ENCODE data around the gene TRPV3. TPM values are rescaled to one million over a fixed set of nuclear protein-coding genes. Genes with fewer than 3 reads are reported as not detected.
A peak's percentile ranks its signal among the peaks of the same experiment; 100 is the strongest.

The TRPV3 gene
- total and polyA plus RNA-seq, 2 donors (not counting 1 experiment from before 2014, with no cell fraction given): 1.6 to 18.2 TPM

DNA sequence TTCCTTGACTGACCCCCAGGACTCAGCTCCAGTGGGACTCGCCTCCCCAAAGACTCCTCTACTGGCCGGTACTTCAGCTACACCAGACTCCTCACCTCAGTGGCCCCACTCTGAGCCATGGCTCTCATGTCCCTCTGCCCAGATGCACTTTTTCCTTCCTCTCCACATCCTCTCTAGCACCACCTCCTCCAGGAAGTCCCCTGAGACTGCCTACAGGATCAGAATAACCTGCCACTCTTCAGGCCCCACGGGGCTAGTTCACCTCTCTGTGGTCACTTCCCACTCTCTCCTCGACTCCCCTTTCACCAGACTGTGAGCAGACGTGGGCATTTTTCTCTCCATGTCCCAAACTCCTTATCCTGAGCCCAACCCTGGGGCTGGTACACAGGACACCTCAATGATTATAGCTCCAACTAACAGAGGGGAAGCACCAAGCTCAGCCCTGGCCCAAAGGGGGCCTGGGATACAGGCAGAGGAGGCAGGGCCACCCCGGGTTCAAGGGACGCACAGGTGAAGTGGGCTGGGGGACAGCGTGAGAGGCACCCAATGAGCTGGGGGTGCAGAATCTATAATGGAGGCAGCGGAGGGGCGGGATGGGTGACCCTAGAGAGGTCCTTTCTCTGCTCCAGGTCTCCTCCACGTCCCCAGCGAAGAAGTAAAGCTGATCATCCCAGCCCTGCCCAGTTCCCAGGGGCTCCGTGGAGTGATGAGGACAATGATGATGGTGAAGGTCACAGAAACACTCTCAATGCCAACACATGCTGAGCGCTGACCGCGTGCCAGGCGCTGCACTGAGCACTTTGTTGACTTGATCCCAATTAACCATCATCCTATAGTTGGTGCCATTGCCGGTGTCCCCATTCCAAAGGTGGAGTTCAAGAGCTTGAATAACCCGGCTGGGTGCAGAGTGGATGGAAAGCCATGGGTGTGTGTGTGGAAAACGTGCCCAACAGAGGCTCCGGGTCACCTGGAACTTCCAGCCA, 3.9 kb downstream of the TRPV3 start:
- TF ChIP-seq, protein P1, sequence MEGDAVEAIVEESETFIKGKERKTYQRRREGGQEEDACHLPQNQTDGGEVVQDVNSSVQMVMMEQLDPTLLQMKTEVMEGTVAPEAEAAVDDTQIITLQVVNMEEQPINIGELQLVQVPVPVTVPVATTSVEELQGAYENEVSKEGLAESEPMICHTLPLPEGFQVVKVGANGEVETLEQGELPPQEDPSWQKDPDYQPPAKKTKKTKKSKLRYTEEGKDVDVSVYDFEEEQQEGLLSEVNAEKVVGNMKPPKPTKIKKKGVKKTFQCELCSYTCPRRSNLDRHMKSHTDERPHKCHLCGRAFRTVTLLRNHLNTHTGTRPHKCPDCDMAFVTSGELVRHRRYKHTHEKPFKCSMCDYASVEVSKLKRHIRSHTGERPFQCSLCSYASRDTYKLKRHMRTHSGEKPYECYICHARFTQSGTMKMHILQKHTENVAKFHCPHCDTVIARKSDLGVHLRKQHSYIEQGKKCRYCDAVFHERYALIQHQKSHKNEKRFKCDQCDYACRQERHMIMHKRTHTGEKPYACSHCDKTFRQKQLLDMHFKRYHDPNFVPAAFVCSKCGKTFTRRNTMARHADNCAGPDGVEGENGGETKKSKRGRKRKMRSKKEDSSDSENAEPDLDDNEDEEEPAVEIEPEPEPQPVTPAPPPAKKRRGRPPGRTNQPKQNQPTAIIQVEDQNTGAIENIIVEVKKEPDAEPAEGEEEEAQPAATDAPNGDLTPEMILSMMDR (IDR thresholded peaks at IDR 0.05): no peak
- no peak for TF ChIP-seq EZH2 (IDR thresholded peaks at IDR 0.05; ENCODE audit: borderline replicate concordance, insufficient read depth, low read depth, low read length, poor library complexity, severe bottlenecking)
- Histone ChIP-seq H3K27ac (ENCODE audit: low read length in 2 of 2) (no peak overlapping the region), H3K79me2 (ENCODE audit: control insufficient read depth, insufficient read depth, low read length) (no peaks in the 10 kb centered on the region), H3K4me1 (ENCODE audit: control insufficient read depth in 2 of 2, insufficient read depth in 2 of 2, low read length in 2 of 2) (peaks cover 21 to 27% of the 10 kb centered on the region in 2 donors), H2AFZ (ENCODE audit: insufficient read depth, low read depth, low read length, poor library complexity, severe bottlenecking) (no peak overlapping the region), H4K20me1 (ENCODE audit: control insufficient read depth, insufficient read depth, low read length, poor library complexity, severe bottlenecking) (no peaks in the 10 kb centered on the region), H3K9ac (ENCODE audit: low read length) (no peak overlapping the region), H3K4me3 (ENCODE audit: control extremely low read depth in 1 of 5, extremely low read depth in 1 of 5, insufficient read depth in 1 of 5, low read depth in 2 of 5, low read length in 4 of 5) (no peak overlapping the region), H3K4me2 (replicated peaks; ENCODE audit: low read depth, low read length, poor library complexity, severe bottlenecking) (no peak overlapping the region), H3K27me3 (replicated peaks in 1 of 4; ENCODE audit: control extremely low read depth in 1 of 4, control insufficient read depth in 3 of 4, insufficient read depth in 4 of 4, low read length in 3 of 4) (peaks cover 0 to 9% (median 0%) of the 10 kb centered on the region in 4 experiments), H3K36me3 (replicated peaks in 1 of 2; ENCODE audit: control extremely low read depth in 1 of 2, control insufficient read depth in 1 of 2, extremely low read depth in 1 of 2, insufficient read depth in 2 of 2, low read length in 1 of 2) (no peaks in the 10 kb centered on the region), H3K9me3 (ENCODE audit: control extremely low read depth in 1 of 3, control insufficient read depth in 2 of 3, insufficient read depth in 1 of 3, low read length in 2 of 3) (no peaks in the 10 kb centered on the region)
- no peak for ATAC-seq (ENCODE audit: low read depth)
- peaks cover 25% of the 10 kb centered on the region for H3K4me1 Mint-ChIP-seq
- H3K9me3 Mint-ChIP-seq (ENCODE audit: insufficient read depth): peaks cover 4% of the 10 kb centered on the region
- H3K27me3 Mint-ChIP-seq: peaks cover 3% of the 10 kb centered on the region
- H3K27ac Mint-ChIP-seq: peak overlapping the region; percentile 10
- POLR2A ChIA-PET: no interaction called here
- 84% methylated on average over 8 of the region's 21 CpGs for WGBS (ENCODE audit: insufficient coverage)
- CTCF ChIA-PET: interaction anchor here (1.1 kb wide), 1 partner anchor 18 kb away, joined by 3 read pairs; no protein-coding TSS in a partner anchor
- intact Hi-C loops (cut with micrococcal nuclease): loop anchor here (10.0 kb wide), 1 partner anchor 361 kb away; the partner anchor contains the start of gene P2RX1
- H3K4me3 Mint-ChIP-seq: no peak overlapping the region
- no peak for DNase-seq

DNA sequence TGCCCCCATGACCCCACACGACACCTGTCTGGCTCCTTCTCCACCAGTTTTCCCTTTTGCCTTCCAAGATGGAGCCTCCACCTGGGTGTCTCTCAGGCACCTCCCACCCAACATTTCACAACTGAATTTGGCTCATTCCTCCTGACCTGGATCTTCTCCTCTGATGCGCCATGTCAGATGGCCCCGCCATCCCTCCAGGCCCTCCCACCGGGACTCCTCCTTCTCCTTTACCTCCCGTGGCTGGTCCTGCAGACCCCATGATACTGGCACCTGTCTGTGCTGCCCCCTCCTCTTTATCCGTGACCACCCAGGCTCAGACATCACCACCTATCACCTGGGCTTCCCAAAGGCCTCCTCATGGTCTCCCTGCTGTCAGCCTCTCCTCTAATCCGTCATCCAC, 4.7 kb downstream of the TRPV3 start:
- no peak overlapping the region for H3K9ac ChIP-seq (ENCODE audit: low read length)
- intact Hi-C loops (cut with micrococcal nuclease): loop anchor here (10.0 kb wide), 1 partner anchor 362 kb away; the partner anchor contains the start of gene P2RX1
- Mint-ChIP-seq H3K9me3 (ENCODE audit: insufficient read depth) (peaks cover 4% of the 10 kb centered on the region), H3K27me3 (peaks cover 3% of the 10 kb centered on the region), H3K4me1 (peaks cover 17% of the 10 kb centered on the region), H3K4me3 (no peak overlapping the region), H3K27ac (no peak overlapping the region)
- peaks cover 0 to 9% (median 0%) of the 10 kb centered on the region in 4 experiments for H3K27me3 ChIP-seq (replicated peaks in 1 of 4; ENCODE audit: control extremely low read depth in 1 of 4, control insufficient read depth in 3 of 4, insufficient read depth in 4 of 4, low read length in 3 of 4)
- WGBS (ENCODE audit: insufficient coverage): 94% methylated on average over 7 of the region's 7 CpGs
- H3K9me3 ChIP-seq (ENCODE audit: control extremely low read depth in 1 of 3, control insufficient read depth in 2 of 3, insufficient read depth in 1 of 3, low read length in 2 of 3): no peaks in the 10 kb centered on the region
- no peak overlapping the region for H3K4me2 ChIP-seq (replicated peaks; ENCODE audit: low read depth, low read length, poor library complexity, severe bottlenecking)
- H2AFZ ChIP-seq (ENCODE audit: insufficient read depth, low read depth, low read length, poor library complexity, severe bottlenecking): no peak overlapping the region
- no peak overlapping the region for H3K4me3 ChIP-seq (ENCODE audit: control extremely low read depth in 1 of 5, extremely low read depth in 1 of 5, insufficient read depth in 1 of 5, low read depth in 2 of 5, low read length in 4 of 5)
- no peaks in the 10 kb centered on the region for H4K20me1 ChIP-seq (ENCODE audit: control insufficient read depth, insufficient read depth, low read length, poor library complexity, severe bottlenecking)
- no peaks in the 10 kb centered on the region for H3K36me3 ChIP-seq (replicated peaks in 1 of 2; ENCODE audit: control extremely low read depth in 1 of 2, control insufficient read depth in 1 of 2, extremely low read depth in 1 of 2, insufficient read depth in 2 of 2, low read length in 1 of 2)
- H3K4me1 ChIP-seq (ENCODE audit: control insufficient read depth in 2 of 2, insufficient read depth in 2 of 2, low read length in 2 of 2): peaks cover 13 to 19% of the 10 kb centered on the region in 2 donors
- no peak for TF ChIP-seq EZH2 (IDR thresholded peaks at IDR 0.05; ENCODE audit: borderline replicate concordance, insufficient read depth, low read depth, low read length, poor library complexity, severe bottlenecking)
- TF ChIP-seq, protein P1 (IDR thresholded peaks at IDR 0.05): no peak
- no peaks in the 10 kb centered on the region for H3K79me2 ChIP-seq (ENCODE audit: control insufficient read depth, insufficient read depth, low read length)
- DNase-seq (no peak), ATAC-seq (ENCODE audit: low read depth) (no peak)
- CTCF ChIA-PET: no interaction called here
- POLR2A ChIA-PET: no interaction called here
- no peak overlapping the region for H3K27ac ChIP-seq (ENCODE audit: low read length in 2 of 2)
